ENCODE data around the gene RPRML.

Gene RPRML

DNA sequence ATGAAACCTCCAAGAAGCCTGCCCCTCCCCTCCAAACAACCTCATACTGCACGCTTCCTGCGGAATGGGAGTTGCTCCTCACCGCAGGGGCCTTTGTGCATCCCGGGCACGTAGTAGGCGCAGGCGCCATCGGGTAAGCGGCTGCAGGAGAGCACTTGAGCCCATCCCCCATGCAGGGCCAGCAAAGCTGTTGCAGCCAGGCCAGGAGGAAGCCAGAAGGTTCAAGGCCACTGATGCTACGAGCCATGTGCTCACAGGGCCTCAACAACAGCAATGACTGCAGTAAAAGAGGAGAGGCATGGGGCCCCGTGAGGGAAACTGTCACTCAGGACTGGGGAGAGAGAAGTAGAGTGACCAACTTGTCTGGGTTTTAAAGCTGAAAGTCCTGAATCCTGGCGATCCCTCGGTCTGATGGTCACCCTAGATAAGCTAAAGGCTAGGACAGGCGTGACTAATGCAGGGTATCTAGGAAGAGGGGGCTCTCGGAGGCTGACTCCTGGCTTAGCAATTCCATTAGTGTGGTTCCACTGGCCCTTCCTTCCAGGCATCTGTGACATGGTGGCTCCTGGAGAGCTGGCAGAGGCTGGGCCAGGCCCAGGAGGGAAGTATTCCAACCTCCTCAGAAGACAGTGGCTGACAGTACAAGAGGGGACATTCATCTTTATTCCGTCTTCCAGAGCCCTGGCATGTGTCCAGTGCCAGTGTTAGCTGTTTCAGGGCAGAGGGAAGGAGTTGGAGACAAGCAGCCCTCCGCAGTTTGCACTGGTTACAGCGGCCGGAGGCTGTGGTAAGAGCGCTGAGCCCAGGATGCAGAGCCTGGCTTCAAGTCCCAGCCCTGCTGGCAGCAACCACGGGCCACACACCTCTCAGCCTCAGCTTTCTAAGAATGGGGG lies 35.3 kb downstream of the RPRML start:
- DNase-seq = no peak

DNA sequence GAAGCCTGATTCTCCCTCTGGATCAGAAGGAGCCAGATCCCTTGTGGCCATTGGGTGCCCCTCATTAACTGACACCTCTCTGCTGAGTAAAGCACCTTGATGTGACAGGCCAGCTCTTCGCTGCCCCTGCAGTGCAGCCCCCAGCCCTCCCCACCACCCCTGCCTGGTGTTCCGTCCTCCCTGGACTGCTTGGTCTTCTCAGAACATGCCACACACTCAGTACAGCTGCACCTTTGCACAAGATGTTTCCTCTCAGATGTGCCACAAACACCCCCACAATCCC lies 35.9 kb downstream of the RPRML start:
- DNase-seq = no peak

DNA sequence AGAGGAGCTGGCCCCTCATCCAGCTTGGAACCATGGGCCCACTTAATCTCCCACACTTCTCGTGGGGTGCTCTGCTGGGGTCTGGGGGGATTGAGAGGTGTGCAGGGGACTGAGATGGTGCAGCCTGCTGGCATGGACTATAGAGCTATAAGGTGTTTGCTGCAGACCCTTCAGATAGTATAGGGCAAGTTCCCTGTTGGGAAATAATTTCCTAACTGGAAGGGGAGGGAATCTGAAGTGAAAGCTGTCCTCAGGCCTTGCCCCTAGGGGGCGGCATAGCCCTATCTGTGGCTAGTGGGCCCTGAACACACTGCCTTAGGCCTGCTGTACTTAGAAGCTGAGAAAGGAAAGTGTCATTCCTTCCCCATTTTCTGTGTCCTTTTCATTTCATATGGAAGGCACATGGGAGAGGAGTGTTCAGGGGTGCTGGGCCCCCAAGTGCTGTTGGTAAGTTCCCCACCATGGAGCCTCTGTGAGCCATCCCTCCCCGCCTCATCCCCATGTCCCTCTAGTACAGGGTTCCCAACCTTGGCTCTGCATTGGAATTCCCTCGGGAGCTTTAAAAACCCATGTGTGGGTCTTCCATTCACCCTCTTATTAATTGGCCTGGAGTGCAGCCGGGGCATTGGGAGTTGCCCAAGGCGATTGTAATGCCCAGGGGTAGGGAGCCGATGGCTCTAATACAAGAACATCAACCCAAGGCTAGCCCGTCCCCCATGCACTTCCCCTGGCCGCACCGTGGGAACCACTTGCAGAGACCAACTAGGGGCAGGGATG lies 36.4 kb downstream of the RPRML start:
- peak; percentile 41 for DNase-seq

DNA sequence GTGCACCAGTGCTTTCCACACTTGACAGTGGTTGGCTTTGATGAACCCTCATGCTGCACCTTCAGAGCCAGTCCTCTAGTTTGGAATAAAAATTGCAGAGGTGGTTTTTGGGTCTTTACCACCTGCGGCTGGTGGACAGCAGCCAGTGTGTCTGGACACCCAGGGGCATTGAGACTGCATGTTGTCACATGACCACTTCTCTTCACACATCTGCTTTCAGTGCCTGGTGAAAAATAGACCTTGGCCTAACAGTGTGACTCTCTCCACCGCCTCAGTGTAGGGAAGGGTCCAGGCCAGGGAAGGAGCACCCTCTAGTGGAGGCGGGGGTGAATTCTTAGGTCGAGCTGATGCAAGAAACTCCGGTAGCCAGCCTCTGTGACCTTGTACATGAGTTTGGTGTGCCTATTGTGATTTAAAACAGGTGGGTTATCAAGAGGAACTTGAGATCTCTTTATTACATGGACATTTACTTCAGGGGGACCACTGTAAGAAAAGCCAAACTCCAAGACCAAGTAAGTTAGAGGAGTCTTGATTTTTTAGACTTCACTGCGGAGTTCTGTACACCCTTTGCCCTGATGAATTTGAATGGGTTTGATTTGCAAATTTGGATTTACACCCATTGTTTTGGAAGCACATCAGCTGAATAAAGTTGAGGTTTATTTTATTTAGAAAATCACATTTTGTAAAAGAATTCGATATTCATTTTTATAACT lies 38.2 kb downstream of the RPRML start:
- DNase-seq = no peak

DNA sequence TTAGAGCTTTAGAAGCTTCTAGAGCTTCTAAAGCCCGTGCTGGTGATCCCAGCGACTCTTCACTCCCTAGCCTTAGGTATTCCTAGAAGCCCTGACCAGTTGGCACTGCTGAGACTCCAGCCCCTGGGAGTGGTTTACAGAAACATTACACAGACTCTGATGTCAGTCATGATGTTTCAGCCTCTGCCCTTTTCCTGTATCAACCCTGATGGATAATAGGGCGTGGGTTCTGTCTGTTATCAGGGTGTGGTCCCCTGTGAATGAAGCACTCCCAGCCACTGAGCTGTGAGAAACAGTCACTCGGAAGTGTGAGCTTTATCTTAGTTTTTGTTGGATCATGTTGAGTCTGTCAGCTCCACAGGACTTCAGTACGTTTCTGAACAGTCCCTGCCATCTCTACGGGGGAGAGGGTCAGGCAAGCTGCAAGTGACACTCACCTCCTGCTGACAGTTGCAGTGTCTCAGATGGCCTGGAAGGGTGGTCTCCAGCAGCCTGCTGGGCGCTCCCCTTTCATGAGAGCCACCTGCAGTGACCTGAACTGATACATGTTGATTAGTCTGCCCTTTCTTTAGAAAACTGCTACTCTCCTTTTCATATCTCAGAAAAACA lies 43.3 kb downstream of the RPRML start:
- DNase-seq = no peak

DNA sequence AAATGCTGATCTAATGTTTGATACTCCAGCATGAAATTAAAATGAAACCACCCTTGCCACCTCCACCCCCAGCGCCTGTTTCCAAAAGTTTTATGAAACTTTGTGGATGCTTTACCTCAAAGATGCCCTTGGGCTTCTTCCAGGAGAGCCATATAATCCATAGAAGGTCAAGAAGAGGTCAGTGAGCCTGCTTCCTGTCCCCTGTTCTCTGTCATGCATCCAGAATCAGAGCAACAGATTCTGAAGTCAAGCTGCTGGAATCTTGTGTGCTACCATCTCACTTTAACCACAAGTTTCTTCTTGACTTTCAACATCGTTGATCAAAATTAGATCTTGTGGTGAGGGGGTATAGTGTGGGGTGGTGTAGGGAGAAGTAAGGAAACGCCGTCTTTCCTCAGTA lies 47.5 kb downstream of the RPRML start:
- no peak for DNase-seq

DNA sequence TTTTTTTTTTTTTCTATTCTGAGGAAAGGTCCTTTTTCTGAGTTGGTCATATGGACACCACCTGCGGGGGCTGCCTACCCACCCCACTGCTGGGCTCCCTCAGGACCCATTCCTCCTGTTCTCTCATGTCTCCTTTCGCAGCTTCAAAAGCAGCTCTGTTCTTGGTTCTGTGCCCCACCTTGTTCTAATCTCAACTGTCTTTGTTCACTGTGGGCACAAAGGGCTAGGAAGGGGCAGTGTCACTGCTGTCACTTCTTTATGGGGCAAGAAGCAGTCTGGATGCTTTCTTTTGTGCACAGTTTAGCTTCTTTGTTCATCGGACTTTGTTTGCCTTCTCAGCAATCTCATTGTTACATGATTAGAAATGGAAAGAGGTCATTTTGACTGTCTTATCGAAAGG lies 49.0 kb downstream of the RPRML start:
- DNase-seq = no peak

DNA sequence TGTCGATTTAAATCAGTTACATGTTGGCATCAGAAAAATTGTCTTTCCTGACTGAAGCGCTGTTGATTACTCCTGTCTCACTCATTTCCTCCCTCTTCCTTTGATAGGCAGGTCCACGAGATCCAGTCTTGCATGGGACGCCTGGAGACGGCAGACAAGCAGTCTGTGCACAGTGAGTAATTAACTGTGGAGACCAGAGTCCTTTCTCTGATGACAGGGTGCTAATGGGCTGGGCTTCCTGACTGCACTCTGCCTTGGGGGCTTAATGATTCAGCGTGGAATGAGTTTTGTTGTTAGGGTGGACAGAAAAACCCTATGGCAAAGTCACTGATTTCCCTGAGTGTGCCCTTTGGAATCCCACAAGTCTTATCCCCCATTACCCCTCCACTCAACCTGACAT lies 49.6 kb downstream of the RPRML start:
- no peak for DNase-seq

DNA sequence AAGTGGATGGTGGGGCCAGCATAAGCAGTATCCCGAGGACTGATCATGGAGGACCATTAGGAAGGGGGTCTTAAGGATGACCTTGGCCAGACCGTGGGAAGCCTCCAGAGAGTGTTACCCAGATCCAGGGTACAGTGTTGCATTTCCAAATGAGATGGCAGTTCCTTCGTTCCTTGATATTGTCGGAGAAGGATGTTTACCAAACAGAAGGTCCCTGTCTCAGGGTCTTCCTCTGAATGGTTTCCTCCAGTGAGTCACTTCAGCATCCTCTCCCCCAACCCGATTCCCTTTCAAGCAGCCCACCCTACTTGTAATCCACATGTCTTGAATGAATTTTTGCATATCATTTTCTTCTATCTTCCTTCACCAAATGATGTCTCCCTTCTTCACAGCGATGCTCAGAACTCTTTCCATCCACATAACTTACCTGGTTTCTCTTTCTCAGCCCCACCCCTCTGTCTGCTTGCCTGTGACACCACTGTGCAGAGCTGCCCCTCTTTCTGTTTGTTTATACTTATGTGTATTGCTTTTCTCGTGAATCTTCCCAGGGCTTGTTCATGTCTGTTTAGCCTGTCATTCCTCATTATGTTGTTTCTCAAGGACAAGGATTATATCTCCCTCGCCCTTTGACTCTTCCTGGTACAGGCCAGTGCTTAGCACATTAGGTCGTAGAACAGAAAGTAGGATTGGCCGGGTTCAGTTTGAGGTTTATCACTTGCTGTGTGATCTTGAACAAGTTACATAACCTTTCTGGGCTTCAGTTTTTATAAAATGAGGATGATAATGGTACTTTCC lies 50.4 kb downstream of the RPRML start:
- no peak for DNase-seq
